ENCODE data around the gene FLNB. TPM values are rescaled to one million over a fixed set of nuclear protein-coding genes. Genes with fewer than 3 reads are reported as not detected.

FLNB gene
- total and polyA plus RNA-seq, 9 of the 15 experiments (the other 6 are each of a cell fraction or from before 2014, with no cell fraction given) = 9.4 to 48.1 (median 25.6) TPM

- TF ChIP-seq ZBTB9 (CRISPR knock-in tag; IDR thresholded peaks at IDR 0.05) = peak; percentile 77; the same call in 1 of the 2 replicates
- TF ChIP-seq HLTF (IDR thresholded peaks at IDR 0.05) = peak; percentile 99
- TF ChIP-seq MEIS2 (IDR thresholded peaks at IDR 0.05; ENCODE audit: partially characterized antibody) = peak; percentile 65
- TF ChIP-seq, protein P1, sequence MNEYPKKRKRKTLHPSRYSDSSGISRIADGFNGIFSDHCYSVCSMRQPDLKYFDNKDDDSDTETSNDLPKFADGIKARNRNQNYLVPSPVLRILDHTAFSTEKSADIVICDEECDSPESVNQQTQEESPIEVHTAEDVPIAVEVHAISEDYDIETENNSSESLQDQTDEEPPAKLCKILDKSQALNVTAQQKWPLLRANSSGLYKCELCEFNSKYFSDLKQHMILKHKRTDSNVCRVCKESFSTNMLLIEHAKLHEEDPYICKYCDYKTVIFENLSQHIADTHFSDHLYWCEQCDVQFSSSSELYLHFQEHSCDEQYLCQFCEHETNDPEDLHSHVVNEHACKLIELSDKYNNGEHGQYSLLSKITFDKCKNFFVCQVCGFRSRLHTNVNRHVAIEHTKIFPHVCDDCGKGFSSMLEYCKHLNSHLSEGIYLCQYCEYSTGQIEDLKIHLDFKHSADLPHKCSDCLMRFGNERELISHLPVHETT (CRISPR knock-in tag; conservative IDR thresholded peaks at IDR 0.05 in 1 of 2, IDR thresholded peaks at IDR 0.05 in 1 of 2) = 0 out of 4 replicates have a peak, but pooled peaks of 1 of the 2 experiments have one; percentile 53
- TF ChIP-seq, protein P2, sequence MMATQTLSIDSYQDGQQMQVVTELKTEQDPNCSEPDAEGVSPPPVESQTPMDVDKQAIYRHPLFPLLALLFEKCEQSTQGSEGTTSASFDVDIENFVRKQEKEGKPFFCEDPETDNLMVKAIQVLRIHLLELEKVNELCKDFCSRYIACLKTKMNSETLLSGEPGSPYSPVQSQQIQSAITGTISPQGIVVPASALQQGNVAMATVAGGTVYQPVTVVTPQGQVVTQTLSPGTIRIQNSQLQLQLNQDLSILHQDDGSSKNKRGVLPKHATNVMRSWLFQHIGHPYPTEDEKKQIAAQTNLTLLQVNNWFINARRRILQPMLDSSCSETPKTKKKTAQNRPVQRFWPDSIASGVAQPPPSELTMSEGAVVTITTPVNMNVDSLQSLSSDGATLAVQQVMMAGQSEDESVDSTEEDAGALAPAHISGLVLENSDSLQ (IDR thresholded peaks at IDR 0.05) = peak; percentile 59; the same call in 1 of the 2 replicates
- peak; percentile 14; the same call in 1 of the 2 replicates for TF ChIP-seq BCOR (IDR thresholded peaks at IDR 0.05)
- TF ChIP-seq KDM5B (IDR thresholded peaks at IDR 0.05; ENCODE audit: insufficient replicate concordance, low read depth, low read length) = no peak
- no peak for TF ChIP-seq KLF1 (tag; IDR thresholded peaks at IDR 0.05)
- 0 out of 2 replicates have a peak, but pooled peaks have one; percentile 48 for TF ChIP-seq TARDBP (IDR thresholded peaks at IDR 0.05)
- TF ChIP-seq, protein P3, sequence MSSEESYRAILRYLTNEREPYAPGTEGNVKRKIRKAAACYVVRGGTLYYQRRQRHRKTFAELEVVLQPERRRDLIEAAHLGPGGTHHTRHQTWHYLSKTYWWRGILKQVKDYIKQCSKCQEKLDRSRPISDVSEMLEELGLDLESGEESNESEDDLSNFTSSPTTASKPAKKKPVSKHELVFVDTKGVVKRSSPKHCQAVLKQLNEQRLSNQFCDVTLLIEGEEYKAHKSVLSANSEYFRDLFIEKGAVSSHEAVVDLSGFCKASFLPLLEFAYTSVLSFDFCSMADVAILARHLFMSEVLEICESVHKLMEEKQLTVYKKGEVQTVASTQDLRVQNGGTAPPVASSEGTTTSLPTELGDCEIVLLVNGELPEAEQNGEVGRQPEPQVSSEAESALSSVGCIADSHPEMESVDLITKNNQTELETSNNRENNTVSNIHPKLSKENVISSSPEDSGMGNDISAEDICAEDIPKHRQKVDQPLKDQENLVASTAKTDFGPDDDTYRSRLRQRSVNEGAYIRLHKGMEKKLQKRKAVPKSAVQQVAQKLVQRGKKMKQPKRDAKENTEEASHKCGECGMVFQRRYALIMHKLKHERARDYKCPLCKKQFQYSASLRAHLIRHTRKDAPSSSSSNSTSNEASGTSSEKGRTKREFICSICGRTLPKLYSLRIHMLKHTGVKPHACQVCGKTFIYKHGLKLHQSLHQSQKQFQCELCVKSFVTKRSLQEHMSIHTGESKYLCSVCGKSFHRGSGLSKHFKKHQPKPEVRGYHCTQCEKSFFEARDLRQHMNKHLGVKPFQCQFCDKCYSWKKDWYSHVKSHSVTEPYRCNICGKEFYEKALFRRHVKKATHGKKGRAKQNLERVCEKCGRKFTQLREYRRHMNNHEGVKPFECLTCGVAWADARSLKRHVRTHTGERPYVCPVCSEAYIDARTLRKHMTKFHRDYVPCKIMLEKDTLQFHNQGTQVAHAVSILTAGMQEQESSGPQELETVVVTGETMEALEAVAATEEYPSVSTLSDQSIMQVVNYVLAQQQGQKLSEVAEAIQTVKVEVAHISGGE (CRISPR knock-in tag; IDR thresholded peaks at IDR 0.05) = 0 out of 6 replicates have a peak, but pooled peaks of 1 of the 3 experiments have one; percentile 49
- TF ChIP-seq ZFP36 (IDR thresholded peaks at IDR 0.05; ENCODE audit: low read depth, low read length, partially characterized antibody) = peak; percentile 68
- TF ChIP-seq POLR2AphosphoS5 (IDR thresholded peaks at IDR 0.05; ENCODE audit: control insufficient read depth, insufficient read depth, low read depth, low read length) = peak; percentile 49
- peak; percentile 81 for TF ChIP-seq MAFG (tag; conservative IDR thresholded peaks at IDR 0.05)
- no peak for TF ChIP-seq NCOA2 (IDR thresholded peaks at IDR 0.05; ENCODE audit: partially characterized antibody in 2 of 2)
- peak; percentile 59 for TF ChIP-seq TAF9B (IDR thresholded peaks at IDR 0.05; ENCODE audit: partially characterized antibody)
Measured at GRCh38 chr3:58161435-58162398, 153.5 kb downstream of the FLNB start (continued).

Measured in K562 (cell line).